ENCODE data around the gene LACTB.

The LACTB gene, protein sequence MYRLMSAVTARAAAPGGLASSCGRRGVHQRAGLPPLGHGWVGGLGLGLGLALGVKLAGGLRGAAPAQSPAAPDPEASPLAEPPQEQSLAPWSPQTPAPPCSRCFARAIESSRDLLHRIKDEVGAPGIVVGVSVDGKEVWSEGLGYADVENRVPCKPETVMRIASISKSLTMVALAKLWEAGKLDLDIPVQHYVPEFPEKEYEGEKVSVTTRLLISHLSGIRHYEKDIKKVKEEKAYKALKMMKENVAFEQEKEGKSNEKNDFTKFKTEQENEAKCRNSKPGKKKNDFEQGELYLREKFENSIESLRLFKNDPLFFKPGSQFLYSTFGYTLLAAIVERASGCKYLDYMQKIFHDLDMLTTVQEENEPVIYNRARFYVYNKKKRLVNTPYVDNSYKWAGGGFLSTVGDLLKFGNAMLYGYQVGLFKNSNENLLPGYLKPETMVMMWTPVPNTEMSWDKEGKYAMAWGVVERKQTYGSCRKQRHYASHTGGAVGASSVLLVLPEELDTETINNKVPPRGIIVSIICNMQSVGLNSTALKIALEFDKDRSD

DNA sequence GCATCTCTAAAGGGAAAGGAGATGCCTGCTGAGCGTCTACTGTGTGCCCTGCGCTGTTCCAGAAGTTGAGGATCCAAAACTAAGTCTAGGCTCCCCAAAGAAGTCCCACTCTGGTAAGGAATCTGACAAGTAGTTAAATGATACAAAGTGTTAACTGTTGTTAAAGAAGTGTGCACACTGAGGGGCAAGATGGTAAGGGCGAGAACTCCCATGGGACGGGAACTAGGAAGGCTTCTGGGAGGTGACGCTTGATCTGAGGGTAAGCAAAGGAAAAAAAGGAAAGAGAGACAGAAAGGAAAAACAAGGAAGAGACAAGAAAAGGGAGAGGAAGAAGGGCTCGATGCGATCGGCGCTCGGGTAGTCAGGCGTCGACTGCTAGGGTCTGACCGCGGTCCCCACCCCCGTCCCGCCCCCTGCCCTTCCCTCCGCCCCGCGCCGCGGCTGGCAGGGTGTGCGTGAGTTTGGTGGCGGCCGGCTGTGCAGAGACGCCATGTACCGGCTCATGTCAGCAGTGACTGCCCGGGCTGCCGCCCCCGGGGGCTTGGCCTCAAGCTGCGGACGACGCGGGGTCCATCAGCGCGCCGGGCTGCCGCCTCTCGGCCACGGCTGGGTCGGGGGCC, at the start of gene LACTB:
LACTB (plus strand) TSS at position 480 of the 620 bp plus-strand sequence; CDS start at position 491, 11 bp downstream.
- peak; percentile 96 for DNase-seq

DNA sequence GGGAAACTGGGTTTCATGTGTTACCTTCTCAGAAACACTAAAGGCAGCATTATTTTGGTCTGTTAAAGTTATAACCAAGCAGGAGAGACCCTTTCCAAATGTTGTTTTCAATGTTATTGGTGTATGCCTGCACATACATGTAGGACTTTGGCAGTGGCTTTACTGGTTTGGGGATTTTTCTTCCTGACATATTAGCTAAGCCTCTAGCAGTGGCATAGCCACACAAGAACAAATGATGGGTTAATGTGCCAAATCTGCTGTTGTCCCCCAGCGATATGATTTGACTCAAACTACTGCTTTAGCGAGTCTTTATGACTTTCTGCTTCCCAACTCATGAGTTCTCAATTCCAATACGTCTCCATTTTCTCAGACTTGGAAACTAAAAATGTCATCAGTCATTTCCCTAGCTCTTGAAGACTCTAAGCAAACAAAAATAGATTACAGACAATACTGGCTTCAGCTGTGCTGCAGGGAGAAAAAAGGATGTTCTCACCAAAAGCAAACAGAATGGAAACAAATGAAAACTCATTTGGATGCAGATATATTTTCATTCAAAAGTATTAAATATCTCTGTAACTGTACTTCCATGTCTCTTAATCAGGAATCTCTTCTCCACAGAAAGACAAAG, 49.5 kb upstream of the LACTB start:
- no peak for DNase-seq

DNA sequence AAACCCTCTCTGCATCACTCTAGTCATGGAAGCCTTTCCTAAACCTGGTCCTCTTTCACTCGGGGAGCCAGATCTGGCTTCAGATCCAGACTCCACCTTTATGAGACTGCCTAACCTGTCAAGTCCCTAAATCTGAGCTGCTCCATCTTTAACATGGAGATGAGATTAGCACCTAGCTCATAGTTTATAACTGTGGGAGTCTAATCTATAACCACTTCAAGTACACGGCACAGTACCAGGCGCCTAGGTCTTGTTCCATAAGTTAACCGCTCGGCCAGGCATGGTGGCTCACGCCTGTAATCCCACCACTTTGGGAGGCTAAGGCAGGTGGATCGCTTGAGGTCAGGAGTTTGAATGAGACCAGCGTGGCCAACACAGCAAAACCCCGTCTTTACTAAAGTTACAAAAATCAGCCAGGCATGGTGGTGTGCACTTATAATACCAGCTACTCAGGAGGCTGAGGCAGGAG, 48.8 kb upstream of the LACTB start:
- DNase-seq, result no peak

DNA sequence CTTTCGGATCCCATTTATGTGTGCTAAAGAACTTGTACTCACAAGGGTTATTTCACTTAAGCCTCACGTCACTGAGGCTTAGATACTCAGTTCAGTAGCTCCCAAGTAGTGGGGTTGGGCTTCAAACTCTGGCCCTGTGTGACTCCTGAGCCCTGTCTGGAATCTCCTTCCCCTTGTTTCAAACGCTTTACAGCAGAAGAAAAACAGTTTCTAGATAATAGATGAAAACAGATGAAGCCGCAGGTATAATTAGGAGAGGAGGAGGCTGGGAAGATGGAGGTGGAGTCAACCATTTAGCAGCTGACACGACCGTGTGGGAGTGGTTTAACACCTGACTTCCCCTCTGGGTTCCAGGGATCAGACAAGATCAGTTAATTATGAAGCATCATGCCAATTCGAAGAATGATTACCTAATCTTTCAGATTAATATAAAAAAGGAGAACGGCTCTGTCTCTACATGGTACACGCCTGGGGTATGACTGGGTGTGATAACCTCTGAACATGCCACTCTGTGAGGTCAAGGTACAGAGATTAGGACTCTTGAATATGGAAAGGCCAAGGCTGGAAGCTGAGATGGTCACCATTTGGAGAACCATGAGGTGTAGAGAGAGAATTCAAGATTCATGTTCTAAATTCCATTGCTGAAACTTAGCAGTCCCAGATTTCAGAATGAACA, 48.0 kb upstream of the LACTB start:
- DNase-seq, result peak; percentile 89

DNA sequence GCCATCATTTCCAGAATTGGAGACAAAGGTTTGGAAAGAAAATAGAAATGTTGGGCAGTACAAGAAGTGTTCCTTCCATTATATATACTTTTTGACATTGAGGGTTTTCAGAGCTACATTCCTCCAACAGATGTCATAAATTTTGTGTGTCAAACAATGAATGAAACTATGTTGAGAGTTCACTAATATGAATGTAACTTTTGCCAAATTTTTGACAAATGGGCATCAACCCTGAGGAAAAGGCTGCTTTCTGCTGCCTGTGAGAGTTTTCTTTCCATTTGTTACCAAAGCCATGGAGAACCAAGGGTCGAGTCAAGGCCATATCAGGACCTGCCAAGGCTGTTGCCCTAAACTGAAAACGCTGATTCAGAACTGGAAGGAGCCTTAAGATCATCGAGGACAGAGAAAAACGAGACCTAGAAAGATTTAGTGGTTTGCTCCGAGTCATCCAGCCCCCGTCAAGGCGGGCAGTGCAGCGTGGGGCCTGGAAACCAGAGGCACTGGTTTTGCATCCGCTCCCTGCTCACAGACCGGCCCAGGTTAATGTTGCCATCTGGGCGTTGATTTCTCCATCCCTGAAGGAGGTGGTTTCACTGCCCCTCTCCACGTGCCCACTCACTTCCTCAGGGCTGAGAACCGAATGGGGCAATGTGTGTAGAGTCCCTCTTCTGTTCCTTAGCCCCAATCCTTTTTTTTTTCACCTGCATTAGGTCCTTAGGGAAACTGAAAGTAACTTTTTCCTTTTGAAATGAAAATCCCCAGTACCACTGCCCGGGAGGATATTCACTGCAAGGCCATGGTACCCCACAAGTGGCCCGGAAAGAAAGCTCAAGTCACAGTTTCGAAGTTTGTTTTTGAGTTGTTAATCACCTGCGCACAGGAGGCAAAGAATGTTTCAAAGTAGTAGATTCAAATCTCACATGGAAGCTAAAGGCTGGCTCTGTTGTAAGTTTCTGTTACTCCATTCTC, 46.4 kb upstream of the LACTB start:
- no peak for DNase-seq

DNA sequence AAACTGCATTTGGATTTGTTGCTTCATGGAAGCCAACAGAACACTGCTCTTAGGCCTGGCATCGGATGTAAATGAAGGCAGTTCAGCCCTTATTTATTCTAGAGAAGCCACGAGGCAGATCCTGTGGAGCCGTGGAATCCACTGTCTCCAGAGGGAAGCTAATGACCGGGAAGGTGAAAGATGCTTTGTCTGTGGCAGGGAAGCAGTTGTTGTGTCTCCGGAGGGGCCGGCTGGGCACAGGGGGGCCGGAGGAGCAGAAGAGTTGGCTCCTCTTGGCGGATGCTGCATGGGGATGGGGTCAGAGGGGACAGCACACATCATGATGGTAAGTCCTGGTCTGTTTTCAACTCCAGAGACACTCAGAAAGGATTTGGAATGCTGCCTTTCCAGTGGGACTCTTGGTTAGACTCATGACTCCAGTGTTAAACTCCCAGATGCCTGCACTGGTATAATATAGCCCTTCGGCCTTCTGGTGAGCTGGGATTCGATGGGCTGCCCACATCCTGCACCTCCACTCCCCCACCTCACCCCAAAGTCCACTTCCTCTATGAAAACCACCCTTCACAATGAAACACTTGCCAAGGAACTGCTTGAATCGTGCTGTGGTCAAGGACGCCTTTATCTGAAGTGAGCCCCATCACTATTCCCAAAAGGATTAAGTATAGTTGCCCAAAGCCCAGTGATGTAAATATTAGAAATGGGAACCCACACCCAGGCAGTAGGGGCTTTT, 45.5 kb upstream of the LACTB start:
- no peak for DNase-seq

DNA sequence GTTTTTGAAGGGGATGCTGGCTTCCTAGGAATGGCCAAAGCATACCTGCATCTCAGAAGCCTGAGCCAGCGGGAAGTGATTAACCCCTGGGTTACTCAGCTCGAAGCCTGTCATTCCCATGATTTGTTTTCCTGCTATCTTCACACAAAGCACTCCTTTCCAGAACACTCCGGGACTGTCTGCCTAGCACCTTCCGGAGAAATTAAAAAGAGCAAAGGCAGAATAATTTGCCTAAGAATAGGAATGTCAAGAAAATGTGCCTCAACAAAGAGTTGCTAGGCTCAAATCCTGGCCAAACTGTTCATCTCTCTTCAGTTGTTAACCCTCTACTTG, 45.0 kb upstream of the LACTB start:
- DNase-seq, result no peak

DNA sequence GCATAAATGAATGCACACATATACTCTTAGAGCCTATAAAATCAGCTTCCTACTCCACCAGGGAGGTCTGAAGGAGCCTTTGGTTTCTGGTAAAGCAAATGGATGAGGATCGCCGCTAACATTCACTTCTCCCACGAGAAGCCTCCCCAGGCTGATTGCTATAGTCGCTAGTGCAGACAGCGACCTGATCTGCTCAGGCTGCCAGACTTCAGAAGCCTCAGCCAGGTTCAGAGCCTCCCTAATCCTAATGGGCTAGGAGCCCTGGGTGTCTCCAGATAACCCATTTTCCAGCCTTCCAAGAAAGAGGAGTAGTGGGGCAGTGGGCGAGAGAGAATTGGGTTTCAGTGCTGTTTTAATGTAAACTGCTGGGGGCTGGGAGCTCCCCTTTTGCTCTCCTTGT, 43.7 kb upstream of the LACTB start:
- DNase-seq, result no peak

DNA sequence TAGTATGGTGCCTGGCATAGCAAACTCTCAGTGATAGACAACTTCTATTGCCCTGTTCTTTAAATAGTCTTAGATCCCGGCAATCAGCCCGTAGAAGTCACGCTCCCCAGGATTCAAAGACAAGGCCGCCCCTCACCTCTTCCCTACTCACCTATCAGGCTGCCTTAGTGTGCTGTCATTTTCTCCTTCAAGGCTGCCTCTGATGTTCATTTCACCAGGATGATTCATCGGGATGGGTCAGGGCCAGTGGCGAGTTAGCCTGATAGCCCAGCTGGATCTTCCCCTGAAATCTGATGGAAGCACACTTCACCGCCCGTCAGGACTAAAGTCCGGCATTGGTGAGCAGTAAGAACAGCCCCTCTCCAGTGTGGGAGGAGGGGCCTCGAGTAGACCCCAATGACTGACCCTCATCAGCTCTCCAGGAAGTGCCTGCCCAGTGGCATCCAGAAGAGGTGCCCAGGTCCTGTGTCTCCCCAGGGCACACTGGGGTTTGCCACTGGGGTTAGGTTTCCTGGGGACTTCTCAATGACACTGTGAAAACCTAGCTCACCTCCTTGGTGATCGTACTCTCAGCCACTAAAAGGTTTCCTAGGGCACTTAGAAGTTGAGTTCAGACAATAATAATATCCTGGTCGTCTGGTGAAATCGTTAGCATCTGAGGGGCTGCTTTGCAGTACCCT, 41.6 kb upstream of the LACTB start:
- DNase-seq, result no peak

DNA sequence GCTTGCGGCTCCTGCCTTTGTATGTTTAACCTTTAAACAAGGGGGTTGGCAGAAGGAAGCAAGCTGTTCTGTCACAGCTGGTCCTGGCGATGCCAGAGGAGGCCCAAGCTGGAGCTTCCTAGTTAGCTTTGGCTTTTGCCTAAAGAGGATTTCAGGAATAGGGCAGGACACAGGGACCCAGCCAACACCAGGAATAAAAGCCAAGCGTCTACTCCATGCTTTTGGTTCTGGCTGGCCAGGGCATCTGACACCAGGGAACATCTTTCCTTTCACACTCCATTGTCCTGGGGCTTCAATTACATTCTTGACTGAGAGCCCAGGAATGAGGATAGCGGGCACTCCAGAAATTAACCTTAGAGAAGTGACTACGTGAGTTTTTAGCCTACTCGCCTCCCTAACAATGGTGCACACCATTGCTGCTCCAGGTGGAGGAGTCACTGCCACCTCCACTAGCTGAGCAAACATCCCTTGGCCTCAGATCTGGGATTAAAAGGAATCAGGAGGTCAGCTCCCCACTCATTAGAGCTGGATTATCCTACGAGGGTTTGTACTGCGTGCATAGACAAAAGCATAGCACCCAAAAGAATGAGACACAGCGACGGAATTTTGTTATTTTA, 40.9 kb upstream of the LACTB start:
- DNase-seq, result no peak

DNA sequence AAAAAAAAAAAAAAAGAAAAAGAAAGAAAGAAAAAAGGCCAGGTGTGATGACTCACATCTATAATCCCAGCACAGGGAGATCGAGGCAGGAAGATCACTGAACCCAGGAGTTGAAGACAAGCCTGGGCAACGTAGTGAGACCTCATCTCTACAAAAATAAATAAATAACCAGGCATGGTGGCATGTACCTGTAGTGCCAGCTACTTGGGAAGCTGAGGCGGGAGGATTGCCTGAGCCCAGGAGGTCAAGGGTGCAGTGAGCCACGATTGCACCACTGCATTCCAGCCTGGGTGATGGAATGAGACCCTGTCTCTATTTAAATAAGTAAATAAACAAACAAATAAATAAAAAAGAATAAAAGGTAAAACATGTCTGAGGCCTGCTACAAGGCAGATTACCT, 39.3 kb upstream of the LACTB start:
- no peak for DNase-seq

DNA sequence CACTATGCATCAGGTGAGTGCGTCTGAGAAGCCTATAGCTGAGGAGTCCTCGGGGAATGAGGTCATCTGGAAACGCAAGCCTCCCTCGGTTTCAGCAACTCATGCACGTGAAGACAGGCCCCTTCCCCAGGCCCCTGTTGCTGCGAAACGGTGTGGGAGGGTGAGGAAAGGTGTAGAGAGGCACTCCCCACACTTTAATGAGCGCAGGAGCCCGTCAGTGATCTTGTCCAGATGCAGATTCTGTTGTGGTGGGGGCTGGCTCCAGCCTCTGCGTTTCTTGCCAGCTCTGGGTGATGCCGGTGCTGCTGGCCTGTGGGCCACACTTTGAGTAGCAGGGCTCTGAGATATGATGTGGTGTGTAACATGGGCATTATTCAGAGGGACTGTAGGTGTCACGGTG, 38.6 kb upstream of the LACTB start:
- no peak for DNase-seq

DNA sequence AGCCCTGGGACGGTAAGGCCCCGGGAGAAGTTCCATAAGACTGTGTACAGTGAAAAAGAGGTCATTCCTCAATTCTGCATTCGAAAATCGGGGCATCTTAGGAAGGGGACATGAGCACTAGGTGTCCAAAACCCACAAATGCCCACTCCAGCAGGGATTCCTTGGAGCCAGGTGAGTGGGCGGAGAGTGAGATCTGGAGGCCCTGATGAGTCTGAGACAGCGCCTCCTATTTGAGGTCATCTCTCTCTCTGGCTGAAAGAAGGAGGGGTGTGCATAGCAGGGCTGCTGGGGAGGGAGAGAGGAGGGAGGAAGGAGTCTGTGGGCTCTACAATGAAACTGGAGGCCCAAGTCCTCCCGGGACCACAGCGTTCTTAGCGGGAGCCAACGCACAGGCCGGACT, 38.1 kb upstream of the LACTB start:
- no peak for DNase-seq

DNA sequence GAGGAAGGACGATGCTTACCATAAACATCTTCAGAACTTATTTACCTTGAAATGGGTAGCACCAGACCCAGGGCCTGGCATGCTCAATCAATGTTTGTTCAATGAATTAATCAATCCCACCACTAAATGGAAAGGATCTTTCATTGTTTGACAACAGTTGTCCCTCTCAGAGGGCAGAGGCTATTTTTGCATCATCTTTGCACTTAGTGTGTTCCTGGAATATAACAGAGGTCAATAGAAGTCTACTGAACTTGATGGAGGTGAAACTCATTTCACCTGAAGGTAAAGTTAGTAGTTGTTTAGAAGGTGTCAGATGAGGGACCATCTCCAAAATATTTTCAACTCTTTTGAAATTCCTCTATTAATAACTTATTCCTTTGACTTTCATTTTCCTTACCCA, 36.9 kb upstream of the LACTB start:
- no peak for DNase-seq

DNA sequence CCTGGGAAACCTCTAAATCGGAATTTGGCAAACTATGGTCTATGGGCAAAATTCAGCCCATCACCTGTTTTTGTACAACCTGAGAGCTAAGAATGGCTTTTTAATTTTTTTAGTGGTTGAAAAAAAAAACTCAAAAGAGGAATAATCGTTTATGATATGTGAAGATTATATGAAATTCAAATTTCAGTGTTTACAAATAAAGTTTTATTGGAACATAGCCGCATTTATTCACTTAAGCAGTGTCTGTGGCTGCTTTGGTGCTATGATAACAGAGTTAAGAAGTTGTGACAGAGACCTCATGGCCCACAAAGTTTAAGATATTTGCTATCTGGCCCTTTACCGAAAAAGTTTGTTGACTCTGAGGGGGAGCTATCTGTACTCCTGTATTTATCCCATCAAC, 36.4 kb upstream of the LACTB start:
- no peak for DNase-seq

DNA sequence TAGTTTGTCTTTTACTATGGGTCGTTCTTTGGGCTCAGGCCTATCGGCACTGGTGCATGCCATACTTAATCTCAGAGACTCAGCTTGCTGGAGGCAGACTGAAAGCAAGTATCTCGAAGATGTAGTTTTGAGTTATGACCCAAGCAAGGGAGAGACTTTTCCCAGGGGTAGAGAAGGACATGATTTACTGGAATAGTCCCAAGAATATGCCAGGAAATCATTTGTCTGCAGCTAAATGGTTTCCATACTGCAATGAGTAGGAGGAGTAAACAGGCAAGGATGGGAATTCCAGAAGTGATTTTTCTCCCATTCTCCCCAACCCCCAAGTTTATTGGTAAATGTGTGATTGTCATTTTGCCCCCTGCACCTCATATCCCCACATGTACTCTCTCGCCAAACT, 35.4 kb upstream of the LACTB start:
- DNase-seq, result no peak

DNA sequence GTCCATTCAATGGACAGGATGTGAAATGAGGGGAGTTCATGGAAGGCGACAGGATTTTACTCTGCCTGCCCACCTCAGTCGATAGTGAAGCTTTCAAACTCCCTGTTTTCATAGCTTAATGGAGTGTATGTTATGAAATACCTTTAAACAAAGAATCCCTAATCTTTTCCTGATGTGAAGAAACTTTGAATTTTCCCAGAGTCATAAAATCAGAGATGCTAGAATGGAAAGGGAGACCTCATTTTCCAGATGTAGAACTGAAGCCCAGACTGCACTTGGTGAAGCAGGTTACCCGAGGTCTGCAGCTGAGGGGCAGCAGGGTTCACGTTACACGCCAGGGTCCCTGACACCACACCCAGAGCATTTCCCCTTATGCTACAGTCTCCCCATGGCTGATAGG, 34.7 kb upstream of the LACTB start:
- no peak for DNase-seq

DNA sequence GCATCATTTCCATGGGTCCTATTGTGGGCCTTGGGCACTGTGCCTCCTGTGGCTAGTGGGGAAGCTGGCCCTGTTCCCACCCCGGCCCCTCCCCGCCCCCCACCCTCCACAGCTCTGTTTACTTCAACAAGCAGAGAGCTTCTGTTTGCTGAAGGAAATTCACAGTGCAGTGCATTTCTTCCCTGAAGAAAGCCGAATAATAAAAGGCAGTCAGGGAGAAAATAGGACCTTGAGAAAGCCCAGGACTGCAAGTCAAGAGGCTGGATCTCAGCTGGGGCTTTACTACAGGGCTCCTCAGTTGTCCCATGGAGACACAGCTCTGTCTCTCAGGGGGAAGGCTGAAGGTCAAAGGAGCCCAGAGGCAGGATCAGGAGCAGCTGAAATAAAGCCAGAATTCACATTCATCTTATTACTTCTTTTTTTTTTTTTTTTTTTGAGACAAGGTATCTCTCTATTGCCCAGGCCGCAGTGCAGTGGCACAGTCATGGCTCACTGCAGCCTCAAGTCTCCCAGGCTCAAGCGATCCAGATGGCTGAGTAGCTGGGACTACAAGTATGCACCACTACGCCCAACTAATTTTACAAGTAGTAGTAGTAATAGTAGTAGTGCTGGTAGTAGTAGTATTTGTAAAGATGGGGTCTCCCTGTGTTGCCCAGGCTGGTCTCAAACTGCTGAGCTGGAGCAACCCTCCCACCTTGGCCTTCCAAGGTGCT, 33.0 kb upstream of the LACTB start:
- no peak for DNase-seq

DNA sequence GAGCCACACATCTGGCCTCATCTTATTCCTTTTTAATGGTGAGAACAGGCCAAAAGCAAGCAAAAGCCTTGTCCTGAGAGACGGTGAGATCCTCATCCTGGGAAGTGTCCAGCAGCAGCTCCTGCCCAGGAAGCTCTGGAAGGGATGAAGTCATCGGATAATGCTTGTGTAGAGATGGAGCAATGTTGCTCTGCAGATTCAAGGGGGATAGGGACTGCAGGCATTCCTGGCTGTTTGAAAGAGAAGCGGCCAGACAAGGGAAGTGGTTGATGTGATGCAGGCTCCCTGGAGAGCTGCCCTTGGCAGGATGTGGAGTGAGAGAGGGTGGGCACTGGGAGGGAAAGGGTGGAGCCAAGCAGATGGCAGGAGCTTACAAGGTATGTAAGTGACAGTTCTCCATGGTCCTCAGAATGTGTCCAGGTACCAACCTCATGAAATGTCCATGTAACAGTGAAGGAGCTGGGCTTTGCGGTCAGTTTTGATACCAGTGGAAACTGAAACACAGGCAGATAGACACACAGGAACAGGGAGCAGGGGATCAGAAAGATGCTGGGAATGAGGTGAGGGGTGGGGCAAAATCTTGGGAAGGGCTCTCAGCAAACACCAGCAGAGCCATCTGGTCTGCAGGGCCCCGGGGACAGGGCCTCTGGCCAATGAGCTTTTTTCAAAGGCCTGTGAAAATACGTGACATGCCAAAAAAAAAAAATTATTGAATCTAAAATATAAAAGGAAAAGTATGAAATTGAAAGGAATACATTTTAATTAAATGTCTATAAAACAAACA, 32.2 kb upstream of the LACTB start:
- DNase-seq, result no peak

All from hematopoietic multipotent progenitor cell treated with erythropoietin and hydrocortisone succinate and interleukin-3 and kit ligand, for 6 days (in vitro differentiated cells).